GM18858 (cell line): ENCODE measurements around the gene AMBRA1.
"Not testable (repeated sequence)": the region's sequence is repeated elsewhere in the genome, so short reads cannot be mapped to it uniquely, and the experiment has no call there.

Experiments
- ATAC-seq: cut with Tn5 transposase; IDR thresholded peaks from one replicate; pipeline ENCODE4 v1.9.1; 2021; ENCODE audit not compliant: unreplicated experiment

Gene AMBRA1

DNA sequence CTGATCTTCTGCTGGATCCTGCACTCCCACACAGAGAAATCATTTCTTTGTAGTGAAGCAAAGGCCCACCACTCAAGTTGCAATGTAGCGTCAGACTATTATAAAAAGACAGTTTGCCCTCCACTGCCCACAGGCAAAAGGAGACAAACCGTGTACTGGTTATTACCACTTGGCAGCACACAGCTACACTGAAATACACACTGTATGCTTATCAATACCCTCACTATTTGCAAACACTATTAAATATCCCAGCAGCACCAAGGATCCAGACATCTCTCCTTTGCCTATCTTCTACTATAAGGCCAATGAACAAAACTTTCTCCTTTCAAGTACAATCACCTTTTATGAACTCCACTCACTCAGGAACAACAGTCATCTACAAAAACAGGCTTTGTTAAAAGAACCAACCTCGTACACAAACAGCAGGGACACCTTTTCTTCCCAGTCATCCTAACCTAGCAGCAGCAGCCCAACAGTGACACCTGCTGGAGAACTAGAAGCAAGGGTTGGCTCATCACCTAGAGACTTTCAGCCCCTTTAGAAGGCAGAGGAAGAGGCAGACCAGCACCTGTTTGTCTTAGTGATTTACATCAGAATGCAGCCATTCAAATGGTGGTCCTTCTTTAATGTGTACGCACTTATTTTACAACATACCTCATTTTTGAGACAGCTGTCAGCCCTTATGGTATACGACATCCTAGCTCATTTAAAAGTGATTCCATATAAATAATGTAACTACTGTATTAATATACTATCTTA lies 56.1 kb downstream of the AMBRA1 start:
- ATAC-seq, result no peak

DNA sequence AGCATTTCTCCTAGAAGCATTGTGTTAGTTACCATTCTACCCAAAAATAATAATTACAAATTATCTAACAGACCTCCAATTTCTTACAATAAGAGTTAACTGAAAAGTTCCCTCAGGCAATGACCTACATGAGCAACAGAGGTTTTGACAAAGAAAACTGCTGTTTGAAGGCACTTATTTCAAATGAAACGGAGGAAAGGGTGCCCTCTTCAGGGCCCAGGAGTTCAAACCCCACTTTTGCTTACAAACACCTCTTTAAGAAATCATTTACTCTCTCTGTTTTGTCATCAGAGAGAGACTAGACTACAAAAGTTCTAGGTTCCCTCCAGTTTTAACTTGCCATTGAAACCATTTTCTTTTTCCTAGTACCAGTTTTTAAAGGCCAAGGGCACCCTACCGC lies 56.7 kb downstream of the AMBRA1 start:
- no peak for ATAC-seq

DNA sequence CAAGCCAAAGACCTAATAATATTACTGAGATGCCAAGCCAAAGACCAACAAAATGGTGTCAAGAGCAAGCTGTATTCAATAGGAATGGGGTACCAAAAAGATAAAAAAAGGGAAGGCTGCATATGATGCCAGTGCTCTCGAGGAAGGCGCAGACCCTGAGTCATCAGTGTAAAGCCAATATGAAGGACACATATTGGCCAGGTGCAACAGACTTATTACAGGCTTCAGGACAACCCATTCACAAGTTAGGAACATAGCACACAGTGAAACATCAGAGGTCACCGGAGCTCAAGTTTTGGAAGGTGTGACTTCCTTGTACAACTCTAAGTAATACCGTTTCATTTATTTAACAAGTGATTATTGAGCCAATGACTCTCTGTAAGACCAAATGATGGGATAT lies 58.1 kb downstream of the AMBRA1 start:
- ATAC-seq, result no peak

DNA sequence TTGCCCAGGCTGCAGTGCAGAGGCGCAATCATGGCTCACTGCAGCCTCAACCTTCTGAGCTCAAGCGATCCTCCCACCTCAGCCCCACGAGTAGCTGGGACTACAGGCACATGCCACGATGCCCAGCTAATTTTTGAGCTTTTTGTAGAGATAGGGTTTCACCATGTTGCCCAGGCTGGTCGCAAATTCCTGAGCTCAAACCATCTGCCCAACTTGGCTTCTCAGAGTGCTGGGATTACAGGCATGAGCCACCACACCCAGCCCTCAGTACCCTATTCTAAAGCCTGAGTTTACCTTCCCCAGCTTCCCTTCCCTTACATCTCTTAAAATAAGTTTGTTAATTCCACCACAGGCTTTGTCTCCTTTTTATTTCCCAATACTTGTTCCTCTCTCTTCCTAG lies 59.1 kb downstream of the AMBRA1 start:
- no peak for ATAC-seq

DNA sequence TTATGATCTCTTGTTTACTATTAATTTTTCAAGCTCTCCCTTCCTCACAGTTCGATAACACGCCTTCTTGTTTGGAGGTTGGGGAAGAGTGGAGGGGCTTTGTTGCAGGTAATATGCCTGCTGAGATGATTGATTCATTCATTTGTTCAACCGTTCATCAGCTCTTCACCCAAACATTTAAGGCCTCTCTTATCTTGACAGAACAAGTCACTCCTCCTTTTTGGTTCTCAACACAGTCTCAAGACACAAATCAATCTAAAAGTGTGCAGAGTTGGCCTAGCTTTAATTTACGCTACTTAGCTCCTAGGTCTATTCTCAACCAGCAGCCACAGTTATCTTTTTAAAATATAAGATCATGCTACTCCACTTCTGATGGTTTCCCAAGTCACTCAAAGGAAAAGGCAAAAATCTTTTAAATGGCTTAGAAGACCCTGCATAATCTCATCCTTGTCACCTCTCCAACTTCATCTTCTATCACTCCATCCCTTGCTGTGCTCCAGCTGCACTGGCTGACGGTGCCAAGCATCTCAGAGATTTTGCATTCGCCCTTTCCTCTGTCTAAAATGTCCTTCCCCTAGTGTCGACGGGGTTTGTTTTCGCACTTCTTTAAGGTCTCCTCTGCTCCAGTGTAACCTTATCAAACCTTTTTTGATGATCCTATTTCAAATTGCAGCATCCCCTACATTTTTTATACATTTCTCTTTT lies 60.3 kb downstream of the AMBRA1 start:
- ATAC-seq, result no peak

DNA sequence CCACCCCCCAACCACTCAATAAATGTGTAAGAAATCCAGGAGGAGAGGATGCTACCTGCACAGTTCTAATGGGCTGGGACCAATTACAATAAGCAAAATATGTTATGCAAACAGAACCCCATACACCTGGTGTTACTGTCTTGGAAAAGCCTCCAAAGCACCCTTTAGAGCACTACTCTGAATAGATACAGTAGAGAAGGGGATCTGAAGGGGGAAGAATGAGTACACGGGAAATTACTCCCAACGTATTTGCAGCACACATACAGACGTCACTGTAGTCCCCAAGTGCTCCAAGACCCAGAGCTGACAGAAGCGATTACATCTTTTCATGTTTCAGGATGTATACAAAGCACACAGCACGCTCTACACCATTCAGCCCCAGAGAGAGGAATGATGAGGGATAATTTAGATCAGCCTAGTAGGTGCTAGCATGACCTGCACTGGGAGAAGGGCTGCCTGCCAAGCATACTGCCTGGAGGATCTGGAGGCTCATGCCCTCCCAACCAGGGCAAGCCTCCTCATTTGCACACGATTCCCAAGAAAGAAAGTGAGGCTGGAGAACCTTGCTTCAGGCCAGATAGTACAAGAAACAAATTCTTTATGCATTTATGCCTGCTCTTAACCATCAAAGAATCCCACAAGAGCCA lies 63.8 kb downstream of the AMBRA1 start:
- no peak for ATAC-seq

DNA sequence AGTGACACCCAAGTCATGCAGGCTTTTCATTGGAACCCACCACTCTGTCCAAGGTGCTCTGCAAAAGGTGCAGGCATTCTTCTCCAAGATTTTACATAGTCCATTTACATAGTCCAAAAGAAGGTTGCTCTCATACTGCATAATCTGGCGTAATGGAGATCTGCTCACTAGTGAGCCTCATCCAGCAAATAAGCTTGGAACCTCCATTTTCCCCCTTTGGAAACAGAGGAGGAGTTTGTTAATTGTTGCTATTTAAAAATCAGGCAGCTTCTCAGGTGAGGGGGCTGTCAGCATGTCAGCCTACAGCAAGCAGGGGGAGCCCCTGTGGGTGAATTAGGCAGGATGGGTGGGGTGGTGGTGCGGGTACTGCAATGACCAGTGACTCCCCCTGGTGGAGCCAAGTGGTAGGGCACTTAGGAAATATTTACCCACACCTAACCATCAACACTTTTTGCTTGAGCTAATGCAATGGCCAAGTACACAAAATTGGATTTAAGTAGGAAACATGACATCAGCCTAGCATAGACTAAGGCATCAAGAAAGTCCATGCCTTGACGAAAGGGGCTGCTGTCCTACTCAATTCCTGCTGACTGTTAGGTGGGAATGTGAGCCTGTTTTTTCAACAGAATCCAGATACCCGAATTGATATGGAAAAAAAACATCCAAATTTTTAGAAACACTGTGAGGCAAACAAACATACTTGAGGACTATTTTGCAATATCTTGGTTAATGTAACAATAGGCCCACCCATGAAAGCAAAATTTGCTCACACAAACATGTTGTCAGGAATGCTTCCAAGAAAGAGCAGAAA lies 64.5 kb downstream of the AMBRA1 start:
- no peak for ATAC-seq

DNA sequence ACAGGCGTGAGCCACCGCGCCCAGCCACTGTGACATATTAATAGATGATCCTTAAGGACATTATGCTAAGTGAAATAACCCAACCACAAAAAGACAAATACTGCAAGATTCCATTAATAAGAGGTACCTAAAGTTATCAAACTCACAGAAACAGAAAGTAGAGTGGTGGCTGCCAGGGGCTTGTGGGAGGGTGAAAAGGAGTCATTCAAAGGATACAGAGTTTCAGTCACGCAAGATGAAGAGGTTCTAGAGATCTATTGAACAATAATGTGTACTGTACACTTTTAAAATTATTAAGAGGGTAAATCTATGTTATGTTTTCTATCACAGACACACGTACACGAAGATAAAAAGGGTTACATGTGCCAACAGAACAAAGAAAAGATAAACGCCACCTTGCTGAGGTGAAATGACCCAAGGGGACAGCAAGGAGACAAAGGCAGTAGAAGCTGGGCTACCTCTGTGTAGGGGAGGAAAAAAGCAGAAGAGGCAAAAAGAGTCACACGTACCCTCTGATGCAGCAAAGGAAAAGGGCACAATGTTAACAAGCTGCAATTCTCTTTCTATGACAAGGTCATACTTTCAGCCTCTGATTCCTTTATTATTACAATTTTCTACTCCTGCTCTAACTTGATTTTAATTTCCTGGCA lies 65.3 kb downstream of the AMBRA1 start:
- ATAC-seq, result no peak

DNA sequence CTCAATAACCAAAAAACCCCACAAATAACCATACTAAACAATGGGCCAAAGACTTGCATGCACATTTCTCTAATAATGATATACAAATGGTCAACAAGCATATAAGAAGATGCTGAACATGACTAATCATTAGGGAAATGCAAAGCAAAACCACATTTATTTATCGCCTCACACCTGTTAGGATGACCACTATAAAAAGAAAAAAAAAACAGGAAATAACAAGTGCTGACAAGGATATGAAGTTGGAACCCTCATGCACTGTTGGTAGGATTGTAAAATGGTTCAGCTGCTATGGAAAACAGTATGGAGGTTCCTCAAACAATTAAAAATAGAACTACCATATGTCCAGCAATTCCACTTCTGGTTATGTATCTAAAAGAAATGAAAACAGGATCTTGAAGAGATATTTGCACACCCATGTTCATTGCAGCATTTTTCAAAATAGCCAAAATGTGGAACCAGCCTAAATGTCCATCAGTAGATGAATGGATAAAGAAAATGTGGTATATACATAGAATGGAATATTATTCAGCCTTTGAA lies 66.2 kb downstream of the AMBRA1 start:
- no peak for ATAC-seq

DNA sequence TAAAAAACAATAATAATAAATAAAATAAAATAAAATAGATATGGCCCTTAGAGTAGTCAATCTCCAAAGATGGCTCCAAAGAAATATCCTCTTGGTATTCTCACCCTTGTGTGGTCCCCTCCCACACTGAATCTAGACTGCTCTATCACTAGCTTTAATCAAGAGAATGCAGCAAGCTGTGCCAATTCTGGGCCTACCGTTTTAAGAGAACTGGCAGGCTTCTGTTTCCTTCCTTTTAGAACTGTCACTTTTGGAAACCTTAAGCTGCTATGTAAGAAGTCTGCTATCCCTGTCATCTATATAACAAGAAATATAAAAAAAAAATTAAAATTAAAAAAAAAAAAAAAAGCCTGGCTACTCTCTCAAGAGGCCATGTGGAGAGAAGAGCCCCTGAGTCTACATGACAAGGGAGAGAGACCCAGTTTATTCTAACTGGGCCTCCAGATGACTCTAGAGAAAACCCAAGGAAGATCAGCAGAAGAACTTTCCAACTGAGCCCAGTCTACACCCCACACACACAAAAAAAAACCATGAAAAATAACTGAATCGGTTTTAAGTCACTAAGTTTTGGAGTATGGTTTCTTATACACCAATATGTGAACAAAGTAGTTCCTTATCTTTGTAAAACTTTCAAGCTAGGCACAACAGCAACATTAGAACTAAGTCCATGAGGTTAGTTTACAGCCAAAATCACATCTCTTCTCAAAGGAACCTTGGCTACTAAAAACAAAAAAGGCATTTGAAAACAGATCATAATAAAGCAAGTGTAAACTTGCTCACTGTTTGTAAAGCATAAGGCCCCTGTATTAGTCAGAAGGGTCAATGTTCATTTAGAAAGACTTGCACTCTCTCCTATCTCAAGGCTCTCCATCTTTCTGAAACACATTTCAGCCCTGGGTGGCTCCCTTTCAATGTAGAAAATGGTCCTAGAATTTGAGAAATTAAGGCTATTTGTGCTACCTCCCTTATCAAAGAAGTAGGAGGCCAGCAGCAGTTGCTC lies 67.3 kb downstream of the AMBRA1 start:
- no peak for ATAC-seq

DNA sequence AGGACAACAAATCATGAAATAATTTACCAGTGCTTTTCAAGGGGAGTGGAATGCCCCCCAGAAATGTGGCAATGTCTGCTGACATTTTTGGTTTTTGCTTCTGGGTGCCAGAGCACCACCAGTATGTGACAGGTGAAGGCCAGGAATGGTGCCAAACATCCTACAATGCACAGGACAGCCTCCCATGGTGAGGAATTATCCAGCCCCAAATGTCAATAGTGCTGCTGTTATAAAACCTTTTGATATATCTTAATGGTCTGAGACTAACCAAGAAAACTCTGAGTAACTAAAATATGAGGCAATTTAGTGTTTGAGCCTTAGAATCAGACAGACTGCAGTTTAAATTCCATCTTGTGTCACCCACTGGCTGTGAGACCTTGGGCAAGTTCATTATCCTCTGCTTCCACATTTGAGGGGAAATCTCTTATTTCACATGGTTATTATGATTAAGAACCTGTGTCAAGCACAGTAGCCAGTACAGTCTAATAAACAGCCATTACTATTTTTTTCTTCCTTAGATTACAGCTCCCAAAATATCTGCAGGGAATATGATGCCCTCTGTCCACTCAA lies 69.5 kb downstream of the AMBRA1 start:
- no peak for ATAC-seq

DNA sequence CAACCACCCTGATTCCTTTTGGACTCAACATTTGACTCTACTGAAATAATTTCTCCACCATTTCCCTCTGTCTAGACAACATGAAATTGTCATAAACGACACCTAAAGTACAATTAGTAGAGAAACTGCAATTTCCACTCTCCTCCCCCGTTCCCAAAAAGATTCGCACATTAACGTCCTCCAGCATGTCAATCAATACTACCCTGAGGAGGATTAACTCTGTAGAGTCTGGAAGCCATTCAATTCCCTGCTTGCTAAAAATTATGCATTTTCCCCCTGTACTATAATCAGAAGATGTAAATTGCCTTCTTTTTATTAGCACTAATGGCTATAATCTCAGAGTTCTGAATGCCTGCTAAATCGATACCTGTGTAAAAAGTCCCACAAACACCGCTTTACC lies 70.5 kb downstream of the AMBRA1 start:
- no peak for ATAC-seq

DNA sequence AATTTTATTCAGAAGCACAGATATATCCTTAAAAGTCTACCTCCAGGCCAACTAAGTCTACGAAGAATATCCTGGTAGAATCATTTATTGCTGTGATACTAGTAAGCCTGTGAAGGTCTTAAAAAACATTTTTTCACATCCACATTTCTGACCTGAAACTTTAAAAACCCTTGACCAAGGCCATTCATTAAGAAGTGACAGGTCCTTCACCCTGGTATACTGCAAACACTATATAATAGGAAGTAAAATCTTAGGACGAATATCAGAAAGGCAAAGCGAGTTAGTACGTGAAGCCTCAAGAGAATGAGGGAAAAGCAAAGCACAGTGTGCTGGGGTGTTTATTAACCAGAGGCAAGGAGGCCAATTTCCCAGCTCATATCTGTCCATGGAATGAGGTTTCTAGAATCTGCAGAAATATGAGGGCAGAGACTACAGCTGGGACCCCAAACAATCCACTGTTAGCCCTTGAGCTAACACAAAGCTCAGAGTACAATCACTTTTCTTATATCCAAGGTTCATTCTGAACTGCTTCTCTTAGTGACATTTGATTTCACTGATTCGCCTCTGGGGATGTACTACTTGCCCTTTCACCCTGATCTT lies 71.0 kb downstream of the AMBRA1 start:
- ATAC-seq, result no peak

DNA sequence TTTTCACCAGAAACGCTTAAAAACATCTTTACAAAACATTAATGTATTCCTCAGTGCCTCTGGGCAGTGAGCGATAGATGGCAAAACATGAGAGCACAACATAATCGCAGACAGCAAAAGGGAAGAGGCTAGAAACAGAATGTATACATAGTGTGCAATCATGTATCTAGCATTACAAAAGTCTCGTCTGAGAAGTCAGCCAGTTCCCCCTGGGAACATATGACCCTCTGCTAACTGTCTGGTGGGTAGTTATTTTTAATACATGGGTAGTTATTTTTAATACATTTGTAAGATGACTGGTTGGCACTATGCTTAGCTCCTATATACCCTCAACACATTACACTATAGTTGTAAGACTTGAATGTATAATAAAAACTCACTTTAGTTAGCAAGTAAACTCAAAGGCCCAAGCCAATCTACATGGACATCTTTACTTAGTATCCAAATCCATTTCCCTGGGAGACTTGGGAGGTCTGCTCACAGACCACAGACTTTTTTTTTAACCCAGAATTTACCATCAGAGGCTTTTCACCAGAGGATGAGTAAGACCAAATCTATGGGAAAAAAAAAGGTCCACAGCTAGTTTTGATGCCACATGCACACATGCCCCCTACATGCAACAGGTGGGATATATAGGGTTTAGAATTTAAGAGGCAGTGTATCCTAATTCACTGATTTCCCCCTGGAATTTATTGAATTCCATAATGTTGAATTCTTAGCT lies 71.7 kb downstream of the AMBRA1 start:
- no peak for ATAC-seq

DNA sequence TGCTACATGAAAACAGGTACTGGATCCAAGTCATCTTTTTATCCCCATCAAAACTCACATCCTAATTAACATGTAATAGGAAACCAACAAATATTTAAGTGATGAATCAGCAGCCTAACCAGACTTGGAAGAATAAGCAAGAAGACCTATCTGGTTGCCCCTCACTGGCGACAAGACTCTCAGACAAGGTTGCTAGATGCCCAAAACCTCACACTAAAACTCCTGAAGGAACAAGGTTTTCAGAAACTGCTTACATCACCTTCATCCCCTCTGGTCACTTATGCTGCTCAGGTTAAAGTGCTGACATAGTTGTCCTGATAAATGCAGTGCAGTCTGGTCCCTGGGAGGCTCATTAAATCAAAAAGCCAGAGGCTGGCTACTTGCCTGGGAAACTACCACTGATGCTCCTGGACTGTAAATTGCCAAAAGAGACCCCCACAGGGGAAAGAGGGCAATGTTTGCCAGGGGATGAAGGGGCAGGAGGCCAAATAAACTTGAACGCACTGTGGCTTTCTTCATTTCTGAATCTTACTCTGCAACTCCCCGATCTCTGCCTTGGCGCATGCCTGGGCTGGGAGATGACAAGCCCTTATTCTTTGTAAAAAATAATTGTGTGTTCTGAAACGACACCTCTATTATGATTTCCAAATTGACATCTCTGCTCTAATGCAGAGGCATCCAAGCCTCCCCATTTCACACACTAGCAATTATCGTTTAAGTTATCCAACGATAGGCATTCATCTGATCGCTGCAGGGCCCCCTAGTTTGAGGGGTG lies 72.7 kb downstream of the AMBRA1 start:
- ATAC-seq, result no peak

DNA sequence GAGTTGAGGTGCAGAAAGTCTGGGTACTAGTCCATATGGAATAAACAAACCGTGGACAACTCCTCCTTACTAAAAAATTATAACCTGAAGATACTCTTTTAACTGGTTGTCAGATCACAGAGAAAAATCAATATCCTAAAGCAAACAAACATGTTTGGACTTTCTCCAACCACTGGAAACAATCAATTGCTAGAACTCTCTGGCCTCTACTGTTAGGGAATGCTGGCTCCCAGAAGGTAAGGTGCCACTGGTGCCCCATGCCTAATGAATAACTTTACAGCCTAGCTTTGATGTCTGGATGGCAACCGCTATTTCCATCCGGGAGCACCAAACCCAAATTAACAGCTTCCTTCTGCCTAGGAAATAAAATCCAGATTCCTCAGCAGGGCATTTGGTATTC lies 74.5 kb downstream of the AMBRA1 start:
- ATAC-seq, result no peak

DNA sequence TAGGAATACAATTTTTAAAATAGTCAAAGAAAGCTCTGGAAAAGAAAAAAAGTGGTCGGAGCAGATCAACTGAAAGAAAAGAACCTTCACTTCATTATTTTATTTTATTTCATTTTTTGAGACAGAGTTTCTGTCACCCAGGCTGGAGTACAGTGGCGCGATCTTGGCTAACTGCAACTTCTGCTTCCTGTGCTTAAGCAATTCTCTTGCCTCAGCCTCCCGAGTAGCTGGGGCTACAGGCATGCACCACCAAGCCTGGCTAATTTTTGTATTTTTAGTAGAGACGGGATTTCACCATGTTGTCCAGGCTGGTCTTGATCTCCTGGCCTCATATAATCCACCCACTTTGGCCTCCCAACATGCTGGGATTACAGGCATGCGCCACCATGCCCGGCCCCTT lies 74.9 kb downstream of the AMBRA1 start:
- not testable (repeated sequence) for ATAC-seq
